T-helper 2 cell treated with Interferon-gamma antibody and Interleukin-4, amounts not matched to agents 5 μg/mL and 100 μg/mL, for 36 hours (primary cell): ENCODE measurements around the gene CSTB.
A peak's percentile ranks its signal among the peaks of the same experiment; 100 is the strongest.

Experiments used
- DNase-seq: peaks from one replicate; pipeline ENCODE4 v3.0.0; 2021; ENCODE audit warnings: low spot score
- H3K27ac Mint-ChIP-seq: one replicate; pipeline ENCODE4 v1.8.0; 2021; ENCODE audit warnings: mild to moderate bottlenecking, mixed read lengths
- H3K27me3 Mint-ChIP-seq: one replicate; pipeline ENCODE4 v1.8.0; 2021; ENCODE audit warnings: low read depth, mixed read lengths
- H3K36me3 Mint-ChIP-seq: one replicate; pipeline ENCODE4 v1.8.0; 2021; ENCODE audit warnings: low read depth, mixed read lengths
- H3K4me1 Mint-ChIP-seq: one replicate; pipeline ENCODE4 v1.8.0; 2021; ENCODE audit warnings: low read depth, mixed read lengths
- H3K4me3 Mint-ChIP-seq: one replicate; pipeline ENCODE4 v1.8.0; 2022; ENCODE audit warnings: mild to moderate bottlenecking, moderate library complexity, mixed read lengths
- H3K9me3 Mint-ChIP-seq: one replicate; pipeline ENCODE4 v1.8.0; 2021; ENCODE audit warnings: mixed read lengths

The CSTB gene

GRCh38 chr21:43789276-43790009 lies 13.3 kb upstream of the CSTB start, which contains the start of gene RRP1:
Gene RRP1, plus strand, starts transcription at chr21:43789577. Its CDS starts 53 bp downstream, at chr21:43789630.
- H3K4me3 Mint-ChIP-seq = peak within 1 kb of the TSS; percentile 92
- H3K9me3 Mint-ChIP-seq = no peaks in the 10 kb centered on the region
- DNase-seq = peak; percentile 95
- H3K27me3 Mint-ChIP-seq = no peaks in the 10 kb centered on the region
- H3K27ac Mint-ChIP-seq = peak within 1 kb of the TSS; percentile 91
- peaks cover 24% of the 10 kb centered on the region for H3K36me3 Mint-ChIP-seq
- peaks cover 10% of the 10 kb centered on the region for H3K4me1 Mint-ChIP-seq

GRCh38 chr21:43786807-43787440 lies 10.8 kb upstream of the CSTB start:
- H3K4me1 Mint-ChIP-seq = peaks cover 25% of the 10 kb centered on the region
- H3K27me3 Mint-ChIP-seq = no peaks in the 10 kb centered on the region
- H3K36me3 Mint-ChIP-seq = peaks cover 10% of the 10 kb centered on the region
- no peak overlapping the region for H3K4me3 Mint-ChIP-seq
- H3K9me3 Mint-ChIP-seq = no peaks in the 10 kb centered on the region
- no peak overlapping the region for H3K27ac Mint-ChIP-seq
- no peak for DNase-seq

GRCh38 chr21:43786300-43786806 lies 10.2 kb upstream of the CSTB start:
- no peak overlapping the region for H3K27ac Mint-ChIP-seq
- H3K9me3 Mint-ChIP-seq = no peaks in the 10 kb centered on the region
- peaks cover 7% of the 10 kb centered on the region for H3K36me3 Mint-ChIP-seq
- no peak for DNase-seq
- peaks cover 24% of the 10 kb centered on the region for H3K4me1 Mint-ChIP-seq
- H3K4me3 Mint-ChIP-seq = no peak overlapping the region
- H3K27me3 Mint-ChIP-seq = no peaks in the 10 kb centered on the region

GRCh38 chr21:43785134-43785533 lies 9.0 kb upstream of the CSTB start:
- H3K4me3 Mint-ChIP-seq = no peak overlapping the region
- H3K9me3 Mint-ChIP-seq = no peaks in the 10 kb centered on the region
- H3K4me1 Mint-ChIP-seq = peaks cover 21% of the 10 kb centered on the region
- no peak overlapping the region for H3K27ac Mint-ChIP-seq
- no peaks in the 10 kb centered on the region for H3K36me3 Mint-ChIP-seq
- no peaks in the 10 kb centered on the region for H3K27me3 Mint-ChIP-seq
- DNase-seq = no peak

- H3K9me3 Mint-ChIP-seq = no peaks in the 10 kb centered on the region
- H3K27me3 Mint-ChIP-seq = no peaks in the 10 kb centered on the region
- no peak for DNase-seq
- peak overlapping the region; percentile 45 for H3K27ac Mint-ChIP-seq
- no peaks in the 10 kb centered on the region for H3K36me3 Mint-ChIP-seq
- no peak overlapping the region for H3K4me3 Mint-ChIP-seq
- H3K4me1 Mint-ChIP-seq = peaks cover 34% of the 10 kb centered on the region
Measured at GRCh38 chr21:43783098-43783700, 7.1 kb upstream of the CSTB start.

GRCh38 chr21:43782431-43783097 lies 6.5 kb upstream of the CSTB start:
- H3K9me3 Mint-ChIP-seq = no peaks in the 10 kb centered on the region
- H3K27me3 Mint-ChIP-seq = no peaks in the 10 kb centered on the region
- no peak overlapping the region for H3K4me3 Mint-ChIP-seq
- H3K4me1 Mint-ChIP-seq = peaks cover 34% of the 10 kb centered on the region
- H3K36me3 Mint-ChIP-seq = no peaks in the 10 kb centered on the region
- DNase-seq = no peak
- H3K27ac Mint-ChIP-seq = peak overlapping the region; percentile 45

GRCh38 chr21:43781846-43782245 lies 5.7 kb upstream of the CSTB start:
- Mint-ChIP-seq H3K36me3 (no peaks in the 10 kb centered on the region), H3K4me1 (peaks cover 36% of the 10 kb centered on the region), H3K4me3 (no peak overlapping the region), H3K9me3 (no peaks in the 10 kb centered on the region), H3K27ac (no peak overlapping the region), H3K27me3 (no peaks in the 10 kb centered on the region)
- no peak for DNase-seq

- H3K36me3 Mint-ChIP-seq = peaks cover 7% of the 10 kb centered on the region
- peaks cover 45% of the 10 kb centered on the region for H3K4me1 Mint-ChIP-seq
- H3K27ac Mint-ChIP-seq = peak overlapping the region; percentile 57
- H3K9me3 Mint-ChIP-seq = no peaks in the 10 kb centered on the region
- no peak for DNase-seq
- H3K4me3 Mint-ChIP-seq = peak overlapping the region; percentile 42
- no peaks in the 10 kb centered on the region for H3K27me3 Mint-ChIP-seq
Measured at GRCh38 chr21:43779660-43780059, 3.6 kb upstream of the CSTB start.

GRCh38 chr21:43778469-43779335 lies 2.6 kb upstream of the CSTB start:
- Mint-ChIP-seq H3K27me3 (no peaks in the 10 kb centered on the region), H3K27ac (peak overlapping the region; percentile 95), H3K36me3 (peaks cover 13% of the 10 kb centered on the region), H3K4me3 (peak overlapping the region; percentile 84), H3K9me3 (no peaks in the 10 kb centered on the region), H3K4me1 (peaks cover 50% of the 10 kb centered on the region)
- DNase-seq = peak; percentile 17

- Mint-ChIP-seq H3K36me3 (peaks cover 21% of the 10 kb centered on the region), H3K27me3 (no peaks in the 10 kb centered on the region), H3K27ac (peak overlapping the region; percentile 95), H3K4me3 (peak overlapping the region; percentile 84), H3K9me3 (no peaks in the 10 kb centered on the region), H3K4me1 (peaks cover 45% of the 10 kb centered on the region)
- no peak for DNase-seq
Measured at GRCh38 chr21:43777953-43778352, 1.8 kb upstream of the CSTB start.

- Mint-ChIP-seq H3K4me3 (peak overlapping the region; percentile 98), H3K4me1 (peaks cover 36% of the 10 kb centered on the region), H3K27me3 (no peaks in the 10 kb centered on the region), H3K36me3 (peaks cover 29% of the 10 kb centered on the region), H3K27ac (peak overlapping the region; percentile 83), H3K9me3 (no peaks in the 10 kb centered on the region)
- no peak for DNase-seq
Measured at GRCh38 chr21:43775190-43775589, 918 bp downstream of the CSTB start.

GRCh38 chr21:43774163-43774562 lies 1.9 kb downstream of the CSTB start:
- Mint-ChIP-seq H3K27ac (peak overlapping the region; percentile 59), H3K9me3 (no peaks in the 10 kb centered on the region), H3K36me3 (peaks cover 29% of the 10 kb centered on the region), H3K4me1 (peaks cover 32% of the 10 kb centered on the region), H3K27me3 (no peaks in the 10 kb centered on the region), H3K4me3 (peak overlapping the region; percentile 64)
- DNase-seq = no peak

GRCh38 chr21:43772425-43772821 lies 3.7 kb downstream of the CSTB start:
- no peaks in the 10 kb centered on the region for H3K9me3 Mint-ChIP-seq
- peaks cover 29% of the 10 kb centered on the region for H3K36me3 Mint-ChIP-seq
- H3K4me1 Mint-ChIP-seq = peaks cover 21% of the 10 kb centered on the region
- no peaks in the 10 kb centered on the region for H3K27me3 Mint-ChIP-seq
- no peak for DNase-seq
- H3K4me3 Mint-ChIP-seq = no peak overlapping the region
- H3K27ac Mint-ChIP-seq = no peak overlapping the region
